KMS-11 (cell line): ENCODE data around the gene BLID.

Experiments
- H2AFZ ChIP-seq: fragments of 200-600 bp; sonication (generic); 2 replicates; pipeline ENCODE4 v1.6.1; 2016; ENCODE audit warnings: antibody characterized with exemption, mixed run types, low read depth
- H3K27ac ChIP-seq: fragments of 200-600 bp; sonication (generic); 2 replicates; pipeline ENCODE4 v1.6.1; 2016; ENCODE audit warnings: mild to moderate bottlenecking, mixed run types
- H3K27me3 ChIP-seq: fragments of 200-600 bp; sonication (generic); 2 replicates; pipeline ENCODE4 v1.6.1; 2017; ENCODE audit warnings: mild to moderate bottlenecking, low read depth, mixed run types, moderate library complexity; ENCODE audit not compliant: insufficient read depth
- H3K36me3 ChIP-seq: fragments of 200-600 bp; sonication (generic); 2 replicates; pipeline ENCODE4 v1.6.1; 2017; ENCODE audit warnings: mild to moderate bottlenecking, mixed run types; ENCODE audit not compliant: insufficient read depth
- H3K4me1 ChIP-seq: fragments of 200-600 bp; sonication (generic); 2 replicates; pipeline ENCODE4 v1.6.1; 2016; ENCODE audit warnings: mild to moderate bottlenecking, low read depth, mixed run types; ENCODE audit not compliant: poor library complexity, severe bottlenecking
- H3K4me2 ChIP-seq: fragments of 200-600 bp; sonication (generic); 2 replicates; pipeline ENCODE4 v1.7.0; 2016; ENCODE audit warnings: mild to moderate bottlenecking, mixed run types
- H3K4me3 ChIP-seq: fragments of 200-600 bp; sonication (generic); IDR thresholded peaks from 2 replicates; pipeline ENCODE4 v1.6.1; 2017; ENCODE audit warnings: low read depth, low read length, mixed read lengths; ENCODE audit not compliant: insufficient read depth
- H3K79me2 ChIP-seq: fragments of 200-600 bp; sonication (generic); 2 replicates; pipeline ENCODE4 v1.6.1; 2016; ENCODE audit warnings: low read depth, mixed run types; ENCODE audit not compliant: insufficient read depth
- H3K9ac ChIP-seq: fragments of 200-600 bp; sonication (generic); 2 replicates; pipeline ENCODE4 v1.6.1; 2016; ENCODE audit warnings: mild to moderate bottlenecking, mixed run types
- H4K20me1 ChIP-seq: fragments of 200-600 bp; sonication (generic); 2 replicates; pipeline ENCODE4 v1.6.1; 2016; ENCODE audit warnings: mild to moderate bottlenecking, mixed run types; ENCODE audit not compliant: insufficient read depth
- TF ChIP-seq, protein P1 (sequence below): fragments of 200-600 bp; sonication (generic); conservative IDR thresholded peaks from 2 replicates; pipeline ENCODE4 v1.6.1; 2017; ENCODE audit warnings: low read depth, mild to moderate bottlenecking, antibody characterized with exemption, low read length, moderate library complexity, mixed read lengths

The BLID gene

GRCh38 chr11:122085712-122086111 is 30.3 kb downstream of the BLID start:
- TF ChIP-seq, protein P1, sequence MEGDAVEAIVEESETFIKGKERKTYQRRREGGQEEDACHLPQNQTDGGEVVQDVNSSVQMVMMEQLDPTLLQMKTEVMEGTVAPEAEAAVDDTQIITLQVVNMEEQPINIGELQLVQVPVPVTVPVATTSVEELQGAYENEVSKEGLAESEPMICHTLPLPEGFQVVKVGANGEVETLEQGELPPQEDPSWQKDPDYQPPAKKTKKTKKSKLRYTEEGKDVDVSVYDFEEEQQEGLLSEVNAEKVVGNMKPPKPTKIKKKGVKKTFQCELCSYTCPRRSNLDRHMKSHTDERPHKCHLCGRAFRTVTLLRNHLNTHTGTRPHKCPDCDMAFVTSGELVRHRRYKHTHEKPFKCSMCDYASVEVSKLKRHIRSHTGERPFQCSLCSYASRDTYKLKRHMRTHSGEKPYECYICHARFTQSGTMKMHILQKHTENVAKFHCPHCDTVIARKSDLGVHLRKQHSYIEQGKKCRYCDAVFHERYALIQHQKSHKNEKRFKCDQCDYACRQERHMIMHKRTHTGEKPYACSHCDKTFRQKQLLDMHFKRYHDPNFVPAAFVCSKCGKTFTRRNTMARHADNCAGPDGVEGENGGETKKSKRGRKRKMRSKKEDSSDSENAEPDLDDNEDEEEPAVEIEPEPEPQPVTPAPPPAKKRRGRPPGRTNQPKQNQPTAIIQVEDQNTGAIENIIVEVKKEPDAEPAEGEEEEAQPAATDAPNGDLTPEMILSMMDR: no peak

DNA sequence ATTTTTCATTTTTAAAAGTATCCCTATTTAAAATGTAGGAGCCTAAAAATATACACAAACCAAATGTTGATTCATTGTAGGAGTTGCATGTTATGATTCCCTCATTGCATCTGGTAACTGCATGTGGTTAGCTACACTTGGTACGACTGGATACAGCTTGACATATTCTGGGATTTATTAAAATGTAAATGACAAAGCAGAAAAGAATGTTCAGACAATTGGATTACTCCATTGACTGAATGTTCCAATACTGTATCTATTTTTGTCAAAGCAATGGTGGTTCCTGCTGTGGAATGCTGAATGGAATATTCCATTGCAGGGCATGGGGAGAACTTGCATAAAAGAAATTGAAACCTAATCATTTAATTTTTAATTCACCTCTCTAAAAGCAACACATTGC is 30.8 kb downstream of the BLID start:
- Histone ChIP-seq H2AFZ (no peak overlapping the region), H3K36me3 (no peaks in the 10 kb centered on the region), H3K27me3 (no peaks in the 10 kb centered on the region), H4K20me1 (no peaks in the 10 kb centered on the region), H3K79me2 (no peaks in the 10 kb centered on the region), H3K4me1 (no peaks in the 10 kb centered on the region), H3K9ac (no peak overlapping the region), H3K27ac (no peak overlapping the region), H3K4me2 (no peak overlapping the region), H3K4me3 (no peak overlapping the region)
- TF ChIP-seq, protein P1: no peak

More at GRCh38 chr11:122085712-122086111, 30.3 kb downstream of the BLID start:
- no peaks in the 10 kb centered on the region for H3K79me2 ChIP-seq
- H2AFZ ChIP-seq: no peak overlapping the region
- no peaks in the 10 kb centered on the region for H3K4me1 ChIP-seq
- H3K27me3 ChIP-seq: no peaks in the 10 kb centered on the region
- H4K20me1 ChIP-seq: no peaks in the 10 kb centered on the region
- no peak overlapping the region for H3K4me3 ChIP-seq
- no peak overlapping the region for H3K9ac ChIP-seq
- H3K4me2 ChIP-seq: no peak overlapping the region
- H3K36me3 ChIP-seq: no peaks in the 10 kb centered on the region
- H3K27ac ChIP-seq: no peak overlapping the region

GRCh38 chr11:122082205-122082604 is 33.8 kb downstream of the BLID start:
- H3K4me1 ChIP-seq: no peaks in the 10 kb centered on the region
- H2AFZ ChIP-seq: no peak overlapping the region
- no peak overlapping the region for H3K4me2 ChIP-seq
- no peaks in the 10 kb centered on the region for H3K79me2 ChIP-seq
- H4K20me1 ChIP-seq: no peaks in the 10 kb centered on the region
- H3K36me3 ChIP-seq: no peaks in the 10 kb centered on the region
- H3K27ac ChIP-seq: no peak overlapping the region
- H3K4me3 ChIP-seq: no peak overlapping the region
- H3K27me3 ChIP-seq: no peaks in the 10 kb centered on the region
- H3K9ac ChIP-seq: no peak overlapping the region
- TF ChIP-seq, protein P1: no peak

DNA sequence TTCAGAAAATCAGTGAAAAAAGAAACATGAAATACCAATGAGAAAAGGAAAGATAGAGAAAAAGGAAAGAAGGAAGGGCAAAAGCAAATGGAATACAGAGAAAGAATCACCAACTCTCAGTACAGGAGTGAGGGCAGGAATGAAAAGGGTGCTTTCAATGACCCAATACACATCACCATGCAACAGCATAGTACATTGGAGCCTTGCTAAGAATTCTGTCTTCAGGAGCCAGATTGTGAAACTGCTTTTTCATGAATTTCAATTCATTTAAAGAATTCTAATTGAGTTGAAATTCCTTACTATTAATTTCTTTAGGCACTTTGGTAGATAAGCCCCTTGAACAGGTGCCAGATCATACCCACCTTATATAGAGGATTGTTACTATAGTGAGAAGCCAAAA is 34.9 kb downstream of the BLID start:
- Histone ChIP-seq H3K4me1 (no peaks in the 10 kb centered on the region), H3K4me2 (no peak overlapping the region), H3K27ac (no peak overlapping the region), H3K36me3 (no peaks in the 10 kb centered on the region), H3K9ac (no peak overlapping the region), H2AFZ (no peak overlapping the region), H3K4me3 (no peak overlapping the region), H4K20me1 (no peaks in the 10 kb centered on the region), H3K79me2 (no peaks in the 10 kb centered on the region), H3K27me3 (no peaks in the 10 kb centered on the region)
- TF ChIP-seq, protein P1: no peak
